Stimulated activated CD8-positive, alpha-beta memory T cell treated with anti-CD3 and anti-CD28 coated beads, Interleukin-4, amount 100 ng/mL, for 1 hour (primary cell): ENCODE data around the gene CSRP1.
"Not testable (repeated sequence)": the region's sequence is repeated elsewhere in the genome, so short reads cannot be mapped to it uniquely, and the experiment has no call there.

Experiments used
- DNase-seq, 2 donors: peaks; one replicate each; pipeline ENCODE4 v3.0.0-alpha.2; 2020; ENCODE audit warnings: low read depth in 2 of 2, low spot score in 1 of 2

Gene CSRP1

DNA sequence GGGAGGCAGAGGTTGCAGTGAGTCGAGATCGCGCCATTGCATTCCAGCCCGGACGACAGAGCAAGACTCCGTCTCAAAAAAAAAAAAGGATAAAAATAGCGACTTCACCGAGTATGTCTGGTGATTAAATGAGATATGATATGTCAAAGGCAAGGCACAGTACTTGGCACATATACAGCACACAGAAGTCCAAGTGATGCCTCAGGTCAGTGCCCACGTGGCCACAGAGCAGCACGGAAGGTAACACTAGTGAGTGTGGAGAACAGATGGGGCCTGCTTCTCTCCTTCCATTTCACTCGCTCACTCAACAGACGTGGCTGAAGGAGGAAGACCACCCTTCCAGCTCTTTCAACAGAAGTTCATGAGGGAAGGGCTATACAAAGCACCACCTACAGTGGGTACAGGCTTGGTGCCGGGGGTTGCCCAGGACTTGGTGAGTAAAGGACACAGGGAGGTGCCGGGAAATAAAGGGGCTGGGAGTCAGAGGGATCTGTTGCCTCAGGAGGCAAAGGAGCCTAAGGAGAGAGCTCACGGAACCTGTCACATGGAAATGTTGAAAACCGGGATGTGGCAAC, 8.9 kb downstream of the CSRP1 start:
- no peak for DNase-seq

GRCh38 chr1:201496296-201496690, 10.6 kb downstream of the CSRP1 start:
- no peak for DNase-seq

- no peak for DNase-seq
These were observed 11.2 kb downstream of the CSRP1 start for GRCh38 chr1:201495551-201496295.

- no peak for DNase-seq
These were observed 12.9 kb downstream of the CSRP1 start for GRCh38 chr1:201493757-201494617.

DNA sequence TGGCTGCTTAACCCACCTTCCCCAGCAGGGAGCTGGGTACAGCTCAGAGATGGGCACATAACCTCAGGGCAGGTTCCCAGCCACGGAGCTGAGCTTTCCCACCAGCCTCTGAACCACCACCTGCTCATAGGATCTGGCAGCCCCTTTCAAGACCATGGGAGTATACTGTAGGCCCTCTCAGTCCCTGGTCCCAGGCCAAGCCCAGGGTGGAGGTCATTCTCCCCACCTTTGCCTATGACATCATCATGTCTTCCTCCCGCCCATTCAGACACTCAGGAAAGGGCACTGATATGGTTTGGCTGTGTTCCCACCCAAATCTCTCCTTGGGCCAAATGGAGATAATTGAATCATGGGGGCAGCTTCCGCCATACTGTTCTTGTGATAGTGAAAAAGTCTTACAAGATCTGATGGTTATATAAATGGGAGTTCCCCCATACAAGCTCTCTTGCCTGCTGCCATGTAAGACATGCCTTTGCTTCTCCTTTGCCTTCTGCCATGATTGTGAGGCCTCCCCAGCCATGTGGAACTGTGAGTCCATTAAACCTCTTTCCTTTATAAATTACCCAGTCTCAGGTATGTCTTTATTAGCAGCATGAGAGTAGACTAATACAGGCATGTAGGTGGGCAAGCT, 13.8 kb downstream of the CSRP1 start:
- DNase-seq, result not testable (repeated sequence)

DNA sequence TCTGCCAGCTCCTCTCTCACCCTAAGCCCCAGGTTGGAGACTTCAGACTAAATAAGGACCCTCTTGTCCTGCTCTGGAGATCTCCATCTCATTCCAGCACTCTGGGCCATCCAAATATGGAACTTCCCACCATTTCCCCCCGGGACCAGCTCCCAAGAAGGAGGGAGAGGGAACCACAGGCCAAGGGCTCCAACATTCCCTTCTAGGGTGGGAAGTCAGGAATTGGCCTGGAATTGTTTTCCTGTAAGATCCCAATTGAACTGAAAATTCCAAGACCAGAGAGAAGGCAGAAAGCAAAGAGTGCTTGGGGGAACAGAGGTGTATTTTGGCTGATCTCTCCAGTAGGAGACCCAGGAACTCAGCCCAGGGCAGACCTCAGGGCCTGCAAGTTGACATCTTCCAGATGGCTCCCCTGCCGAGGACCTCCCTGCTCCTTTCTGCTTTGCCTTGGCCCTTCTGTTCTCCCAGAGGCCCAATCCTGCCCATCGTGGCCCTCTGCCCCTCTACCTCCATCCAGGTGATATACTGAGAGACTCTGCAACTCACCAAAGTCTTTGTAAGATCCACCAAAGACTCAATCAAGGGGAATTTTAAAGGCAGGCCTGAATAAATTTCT, 14.9 kb downstream of the CSRP1 start:
- no peak for DNase-seq

GRCh38 chr1:201490708-201491131, 16.2 kb downstream of the CSRP1 start:
- no peak for DNase-seq

DNA sequence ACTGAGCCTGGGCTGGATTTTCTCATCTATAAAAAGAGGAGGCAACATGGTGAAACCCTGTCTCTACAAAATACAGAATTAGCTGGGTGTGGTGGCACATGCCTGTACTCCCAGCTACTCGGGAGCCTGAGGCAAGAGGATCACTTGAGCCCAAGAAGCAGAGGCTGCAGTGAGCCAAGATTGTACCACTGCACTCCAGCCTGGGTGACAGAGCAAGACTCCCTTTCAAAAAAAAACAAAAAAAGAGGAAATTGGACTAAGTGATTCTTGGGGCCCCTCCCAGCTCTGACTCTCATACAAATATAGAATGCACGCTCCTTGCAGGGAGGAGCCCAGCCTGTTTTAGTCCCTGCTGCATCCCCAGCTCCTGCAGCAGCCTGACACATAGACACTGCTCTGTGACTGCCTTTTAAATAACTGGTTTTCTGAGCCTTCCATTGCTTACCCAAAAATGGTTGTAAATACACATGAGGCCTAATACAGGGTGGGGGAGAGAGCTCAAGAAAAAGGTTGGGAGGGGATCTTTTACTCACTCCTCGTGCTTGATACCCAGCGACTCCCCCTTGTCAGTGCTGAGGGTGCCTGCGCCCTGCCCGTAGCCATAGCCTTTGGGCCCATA, 17.2 kb downstream of the CSRP1 start:
- no peak for DNase-seq

- no peak for DNase-seq
These were observed 17.9 kb downstream of the CSRP1 start for GRCh38 chr1:201488830-201489589.

DNA sequence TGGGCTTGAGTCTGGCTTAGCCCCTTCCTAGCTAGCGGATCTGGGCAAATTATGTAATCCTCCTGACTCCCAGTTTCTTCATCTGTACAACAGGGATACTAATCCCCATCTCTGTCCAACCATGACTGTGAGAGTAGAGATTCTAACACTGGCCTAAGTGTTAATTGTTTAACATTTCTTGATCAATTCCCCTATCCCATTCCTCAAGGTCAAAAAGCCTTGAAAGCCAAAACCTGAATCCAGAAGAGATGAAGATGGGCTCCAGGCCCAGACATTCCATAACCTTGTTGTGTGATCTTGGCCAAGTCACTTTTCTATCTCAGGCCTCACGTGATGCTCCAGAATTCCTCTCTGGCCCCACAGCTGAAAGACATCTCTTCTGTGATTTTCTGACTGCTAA, 19.2 kb downstream of the CSRP1 start:
- DNase-seq, result no peak

- DNase-seq, result no peak
These were observed 20.7 kb downstream of the CSRP1 start for GRCh38 chr1:201486187-201486586.

GRCh38 chr1:201485184-201485774, 21.6 kb downstream of the CSRP1 start:
- no peak for DNase-seq

DNA sequence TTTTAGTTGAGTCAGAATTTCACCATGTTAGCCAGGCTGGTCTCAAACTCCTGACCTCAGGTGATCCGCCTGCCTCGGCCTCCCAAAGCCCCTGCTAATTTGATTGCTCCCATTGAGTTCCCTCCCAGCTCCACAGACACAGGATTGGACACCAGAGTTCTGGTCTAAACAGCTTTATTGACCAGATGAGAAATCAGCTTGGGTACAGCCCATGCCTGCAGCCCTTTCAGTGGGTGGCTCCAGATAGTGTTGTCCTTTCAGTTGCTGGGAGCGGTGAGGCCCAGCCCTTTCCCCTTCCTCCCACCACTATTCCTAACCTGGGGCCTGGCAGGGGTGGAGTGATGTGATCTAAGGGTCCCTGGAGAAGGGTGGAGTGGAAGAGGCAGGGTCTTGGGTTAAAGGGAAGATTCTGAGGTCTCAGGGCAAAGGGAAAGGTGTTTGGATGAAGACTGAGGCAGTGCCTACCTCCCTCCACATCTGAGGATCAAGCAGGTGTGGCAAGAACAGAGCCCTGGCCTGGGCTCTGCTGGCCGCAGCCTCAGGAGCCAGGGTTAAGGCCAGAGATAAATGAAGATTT, 23.5 kb downstream of the CSRP1 start:
- DNase-seq, result no peak

GRCh38 chr1:201482755-201483154, 24.2 kb downstream of the CSRP1 start:
- DNase-seq, result no peak

GRCh38 chr1:201481761-201482493, 25.0 kb downstream of the CSRP1 start:
- peak; percentile 56 to 66 for DNase-seq

DNA sequence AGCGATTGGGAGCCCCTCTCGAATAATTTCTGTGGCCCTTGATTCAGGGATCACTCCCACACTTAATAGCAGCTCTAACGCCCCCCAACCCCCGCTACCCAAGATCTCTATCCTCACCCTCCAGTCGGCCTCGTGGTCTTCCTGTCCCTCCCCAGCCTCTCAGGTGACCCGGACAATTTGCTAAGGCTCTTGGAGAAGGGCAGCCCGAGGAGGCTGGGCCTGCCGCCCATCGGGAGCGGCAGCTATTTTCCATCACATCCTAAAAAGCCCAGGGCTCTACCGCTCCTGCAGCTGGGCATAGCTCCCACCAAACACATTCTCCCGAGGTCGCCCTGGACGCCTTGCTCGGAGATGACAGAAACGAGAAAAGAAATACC, 25.9 kb downstream of the CSRP1 start:
- DNase-seq, result no peak

GRCh38 chr1:201480231-201481003, 26.5 kb downstream of the CSRP1 start:
- peak in 1 of 2 donors; percentile 30 for DNase-seq
